ENCODE data around the gene CLDN6.

DNA sequence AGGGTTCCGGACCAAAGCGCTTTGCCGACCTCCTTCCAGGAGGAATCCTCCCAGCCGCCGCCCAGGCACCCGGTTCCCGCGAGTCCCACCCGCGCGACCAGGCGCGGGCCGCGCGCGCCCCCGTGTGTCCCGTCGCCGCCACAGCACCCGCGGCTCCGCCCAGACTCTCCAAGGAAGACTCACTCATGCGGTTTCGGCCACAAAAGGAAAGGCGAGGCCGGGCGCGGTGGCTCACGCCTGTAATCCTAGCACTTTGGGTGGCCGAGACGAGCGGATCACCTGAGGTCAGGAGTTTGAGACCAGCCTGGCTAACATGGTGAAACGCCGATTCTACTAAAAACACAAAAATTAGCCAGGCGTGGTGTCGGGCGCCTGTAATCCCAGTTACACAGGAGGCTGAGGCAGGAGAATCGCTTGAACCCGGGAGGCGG, 34.3 kb downstream of the CLDN6 start:
- TF ChIP-seq, protein P1, sequence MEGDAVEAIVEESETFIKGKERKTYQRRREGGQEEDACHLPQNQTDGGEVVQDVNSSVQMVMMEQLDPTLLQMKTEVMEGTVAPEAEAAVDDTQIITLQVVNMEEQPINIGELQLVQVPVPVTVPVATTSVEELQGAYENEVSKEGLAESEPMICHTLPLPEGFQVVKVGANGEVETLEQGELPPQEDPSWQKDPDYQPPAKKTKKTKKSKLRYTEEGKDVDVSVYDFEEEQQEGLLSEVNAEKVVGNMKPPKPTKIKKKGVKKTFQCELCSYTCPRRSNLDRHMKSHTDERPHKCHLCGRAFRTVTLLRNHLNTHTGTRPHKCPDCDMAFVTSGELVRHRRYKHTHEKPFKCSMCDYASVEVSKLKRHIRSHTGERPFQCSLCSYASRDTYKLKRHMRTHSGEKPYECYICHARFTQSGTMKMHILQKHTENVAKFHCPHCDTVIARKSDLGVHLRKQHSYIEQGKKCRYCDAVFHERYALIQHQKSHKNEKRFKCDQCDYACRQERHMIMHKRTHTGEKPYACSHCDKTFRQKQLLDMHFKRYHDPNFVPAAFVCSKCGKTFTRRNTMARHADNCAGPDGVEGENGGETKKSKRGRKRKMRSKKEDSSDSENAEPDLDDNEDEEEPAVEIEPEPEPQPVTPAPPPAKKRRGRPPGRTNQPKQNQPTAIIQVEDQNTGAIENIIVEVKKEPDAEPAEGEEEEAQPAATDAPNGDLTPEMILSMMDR (IDR thresholded peaks at IDR 0.05), result peak; percentile 84 to 98 (median 94)
- no peak for TF ChIP-seq POLR2A (IDR thresholded peaks at IDR 0.05)

Data from right lobe of liver (tissue), 4 donors.